Stomach (tissue), 9 donors: Measurements from ENCODE around the gene RUFY1. TPM values are rescaled to one million over a fixed set of nuclear protein-coding genes. Genes with fewer than 3 reads are reported as not detected.
"Not testable (repeated sequence)": the region's sequence is repeated elsewhere in the genome, so short reads cannot be mapped to it uniquely, and the experiment has no call there.

Source experiments
- DNase-seq, 2 donors: peaks; one replicate each; pipeline versions ENCODE4 v3.0.0 to v3.0.0-alpha.2; 2013 to 2019
- H3K27ac ChIP-seq, 5 donors: fragments of 200-600 bp in 4 of 5; sonication (generic) in 4 of 5; one replicate each; pipeline ENCODE4 v1.5.1; 2013 to 2019; ENCODE audit warnings: mild to moderate bottlenecking in 1 of 5, moderate library complexity in 1 of 5
- H3K27me3 ChIP-seq, 3 donors: fragments of 200-600 bp; sonication (generic); one replicate each; pipeline ENCODE4 v1.5.1; 2017 to 2019; ENCODE audit warnings: mixed run types in 1 of 3
- H3K36me3 ChIP-seq, 4 donors: fragments of 200-600 bp; sonication (generic); 1 replicate in 3 of 4; 2 replicates in 1 of 4; pipeline ENCODE4 v1.5.1; 2016 to 2019
- H3K4me1 ChIP-seq, 4 donors: fragments of 200-600 bp; sonication (generic); one replicate each; pipeline ENCODE4 v1.5.1; 2016 to 2019
- H3K4me3 ChIP-seq, 4 donors: fragments of 200-600 bp; sonication (generic) in 3 of 4; one replicate each; pipeline ENCODE4 v1.5.1; 2016 to 2019; ENCODE audit warnings: mild to moderate bottlenecking in 1 of 4
- H3K9me3 ChIP-seq, 4 donors: fragments of 200-600 bp; sonication (generic); one replicate each; pipeline ENCODE4 v1.5.1; 2016 to 2019
- CTCF ChIP-seq, 7 experiments: fragments of 450-650 bp in 4 of 7; fragments of 200-600 bp in 3 of 7; sonication (generic) in 3 of 7; IDR thresholded peaks; one replicate each; pipeline ENCODE4 v1.5.1; 2016 to 2019; ENCODE audit warnings: antibody characterized with exemption in 7 of 7, control low read depth in 2 of 7, mild to moderate bottlenecking in 1 of 7
- EP300 ChIP-seq: sonication (generic); formaldehyde crosslinking; IDR thresholded peaks from one replicate; pipeline ENCODE4 v1.6.1; 2017; ENCODE audit warnings: antibody characterized with exemption
- POLR2A ChIP-seq, 4 donors: fragments of 450-650 bp; IDR thresholded peaks; one replicate each; pipeline ENCODE4 v1.6.1; 2016; ENCODE audit warnings: antibody characterized with exemption in 4 of 4, control low read depth in 2 of 4, mild to moderate bottlenecking in 1 of 4, moderate library complexity in 1 of 4
- POLR2AphosphoS5 ChIP-seq, 3 donors: sonication (generic); formaldehyde crosslinking; IDR thresholded peaks; one replicate each; pipeline ENCODE4 v1.6.1; 2016; ENCODE audit warnings: antibody characterized with exemption in 3 of 3
- WGBS, 5 donors: extraction: QIAGEN DNeasy Blood & Tissue Kit in 3 of 5; methylation state at CpG; one replicate each; pipeline versions ENCODE4 v1.1.5 to v1.1.7; 2013 to 2018; 5-methylcytosine and 5-hydroxymethylcytosine counted together
- intact Hi-C: fragments of 100-400 bp; cut with DNase I; formaldehyde crosslinking; loops from one replicate; pipeline ENCODE4 v1.15.1; 2023; ENCODE audit warnings: low total_unique reads
- polyA plus RNA-seq, 3 donors: library from polyadenylated mRNA; stranded (reverse); fragments of 200-250 nt; gene quantifications; one replicate each; pipeline ENCODE4 v1.2.3, GENCODE V29; 2013
- total RNA-seq, 5 donors: library from RNA; depleted of rRNA; stranded (reverse); fragments of >200 nt; gene quantifications; one replicate each; pipeline versions ENCODE4 v1.1.0 to v1.2.3, GENCODE V29; 2014 to 2016
- donor health status: healthy with polysubstance abuse.
- donor health status: Bipolar disorder and iron deficiency.
- donor health status: healthy.

RUFY1 gene
- total and polyA plus RNA-seq, 8 donors, result 26.0 to 128 (median 41.8) TPM

GRCh38 chr5:179623906-179624741 lies 73.8 kb downstream of the RUFY1 start:
- TF ChIP-seq EP300 (no peak), POLR2AphosphoS5 (IDR thresholded peaks at IDR 0.05) (no peak), CTCF (IDR thresholded peaks at IDR 0.05) (peak in 1 of 7 experiments; percentile 7)
- Histone ChIP-seq H3K4me1 (peaks cover 36 to 47% (median 44%) of the 10 kb centered on the region in 4 donors), H3K27ac (peak overlapping the region; percentile 93 to 100 (median 100)), H3K9me3 (no peaks in the 10 kb centered on the region), H3K36me3 (peaks cover 19 to 34% (median 31%) of the 10 kb centered on the region in 4 donors), H3K4me3 (peak overlapping the region; percentile 64 to 100 (median 90)), H3K27me3 (no peaks in the 10 kb centered on the region)
- intact Hi-C loops, result no loop called here
- peak in 1 of 2 donors; percentile 72 for DNase-seq
- 3 to 8% (median 3%) methylated on average over 25 to 68 of the region's 68 CpGs for WGBS, 5 donors

- Histone ChIP-seq H3K27me3 (no peaks in the 10 kb centered on the region), H3K27ac (peak overlapping the region; percentile 93 to 100 (median 100)), H3K9me3 (no peaks in the 10 kb centered on the region), H3K4me3 (peak overlapping the region in 3 of 4 donors; percentile 64 to 100 (median 81)), H3K36me3 (peaks cover 16 to 27% (median 23%) of the 10 kb centered on the region in 4 donors), H3K4me1 (peaks cover 29 to 41% (median 37%) of the 10 kb centered on the region in 4 donors)
- TF ChIP-seq POLR2AphosphoS5 (IDR thresholded peaks at IDR 0.05), result no peak
- no peak for TF ChIP-seq POLR2A (IDR thresholded peaks at IDR 0.05)
- TF ChIP-seq EP300, result no peak
- no peak for TF ChIP-seq CTCF (IDR thresholded peaks at IDR 0.05)
- DNase-seq, result no peak
- WGBS, 5 donors, result 69 to 78% (median 76%) methylated on average over 9 of the region's 9 CpGs
- intact Hi-C loops, result no loop called here
Observed at GRCh38 chr5:179624841-179625271, 74.5 kb downstream of the RUFY1 start.

GRCh38 chr5:179633501-179634369 lies 83.4 kb downstream of the RUFY1 start:
- peak overlapping the region in 3 of 5 donors; percentile 27 to 40 (median 35) for H3K27ac ChIP-seq
- H3K36me3 ChIP-seq, DNase-seq, H3K9me3 ChIP-seq, intact Hi-C loops, H3K27me3 ChIP-seq: not testable (repeated sequence)
- H3K4me3 ChIP-seq, result peak overlapping the region; percentile 22 to 49 (median 39)
- peaks cover 0 to 11% (median 7%) of the 10 kb centered on the region in 4 donors for H3K4me1 ChIP-seq
- WGBS, 5 donors, result 44 to 59% (median 54%) methylated on average over 16 to 19 of the region's 38 CpGs

- H3K27me3 ChIP-seq, DNase-seq, H3K9me3 ChIP-seq, H3K36me3 ChIP-seq, intact Hi-C loops, H3K27ac ChIP-seq: not testable (repeated sequence)
- Histone ChIP-seq H3K4me3 (peak overlapping the region in 1 of 4 donors; percentile 17), H3K4me1 (peaks cover 0 to 11% (median 7%) of the 10 kb centered on the region in 4 donors)
- WGBS, 5 donors, result 3 to 4% methylated on average over 8 to 9 of the region's 49 CpGs; no CpG with 5 or more reads in 3 of the 5 donors
Observed at GRCh38 chr5:179634370-179635172, 84.2 kb downstream of the RUFY1 start.

- H3K27me3 ChIP-seq, H3K9me3 ChIP-seq, H3K36me3 ChIP-seq, DNase-seq, H3K4me1 ChIP-seq, H3K4me3 ChIP-seq, intact Hi-C loops, H3K27ac ChIP-seq: not testable (repeated sequence)
- 73 to 95% (median 94%) methylated on average over 10 to 11 of the region's 11 CpGs for WGBS, 5 donors
Observed at GRCh38 chr5:179639296-179639695, 88.9 kb downstream of the RUFY1 start.

GRCh38 chr5:179641745-179642144 lies 91.4 kb downstream of the RUFY1 start:
- intact Hi-C loops, H3K27ac ChIP-seq, H3K4me1 ChIP-seq, H3K9me3 ChIP-seq, H3K4me3 ChIP-seq, H3K27me3 ChIP-seq, DNase-seq, H3K36me3 ChIP-seq: not testable (repeated sequence)
- no CpG with 5 or more reads among the region's 4 CpGs for WGBS, 5 donors

GRCh38 chr5:179642626-179643025 lies 92.3 kb downstream of the RUFY1 start:
- DNase-seq, H3K4me3 ChIP-seq, H3K9me3 ChIP-seq, H3K27ac ChIP-seq, intact Hi-C loops, H3K27me3 ChIP-seq, H3K36me3 ChIP-seq, H3K4me1 ChIP-seq: not testable (repeated sequence)
- 80 to 90% (median 85%) methylated on average over 7 to 16 of the region's 17 CpGs for WGBS, 5 donors

GRCh38 chr5:179643141-179643920 lies 93.0 kb downstream of the RUFY1 start:
- intact Hi-C loops, H3K27me3 ChIP-seq, H3K27ac ChIP-seq, H3K9me3 ChIP-seq, DNase-seq, H3K4me3 ChIP-seq, H3K36me3 ChIP-seq, H3K4me1 ChIP-seq: not testable (repeated sequence)
- 79 to 87% (median 82%) methylated on average over 13 to 16 of the region's 16 CpGs for WGBS, 5 donors
